Hippocampal formation (tissue), 2 donors: ENCODE data around the gene TEAD3.

Experiments
- DNase-seq, 2 donors: peaks; one replicate each; lab custom pipeline; 2025; lab: John Stamatoyannopoulos, UW

The TEAD3 gene

DNA sequence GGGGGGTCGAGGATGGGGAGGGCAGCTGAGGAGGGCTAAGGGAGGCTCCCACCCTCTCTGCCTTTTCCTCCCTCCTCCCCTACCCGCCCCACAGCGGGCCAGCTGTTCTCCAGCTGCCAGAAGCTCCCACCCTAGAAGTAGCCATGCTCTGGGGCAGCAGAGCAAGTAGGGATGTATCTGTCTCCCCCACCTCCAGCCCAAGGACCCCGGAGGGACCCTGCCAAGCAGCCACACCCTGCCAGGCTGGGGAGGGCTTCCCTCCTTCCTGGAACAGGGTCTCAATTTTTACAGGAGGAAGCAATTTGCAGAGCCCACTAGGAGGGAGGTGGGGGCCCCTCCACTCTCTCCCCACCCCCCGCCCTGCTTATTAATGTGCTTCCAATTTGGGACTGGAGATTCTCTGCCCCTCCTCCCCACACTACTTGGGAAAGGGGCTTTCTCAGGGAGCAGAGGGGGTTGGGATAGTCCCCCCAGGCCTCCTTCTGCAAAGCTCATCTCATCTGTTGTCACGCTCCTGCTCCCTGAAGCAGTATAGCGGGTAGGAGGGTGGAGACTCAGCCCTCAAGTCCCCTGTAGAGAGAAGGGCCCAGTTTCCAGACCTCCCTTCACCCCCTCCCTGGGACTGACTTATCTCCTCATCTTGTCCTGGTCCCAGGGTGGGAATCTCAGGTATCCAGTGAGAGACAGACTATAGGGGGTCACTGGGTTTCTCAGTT is 4.5 kb downstream of the TEAD3 start:
- no peak for DNase-seq

GRCh38 chr6:35491558-35492257 is 5.2 kb downstream of the TEAD3 start:
- DNase-seq: no peak

DNA sequence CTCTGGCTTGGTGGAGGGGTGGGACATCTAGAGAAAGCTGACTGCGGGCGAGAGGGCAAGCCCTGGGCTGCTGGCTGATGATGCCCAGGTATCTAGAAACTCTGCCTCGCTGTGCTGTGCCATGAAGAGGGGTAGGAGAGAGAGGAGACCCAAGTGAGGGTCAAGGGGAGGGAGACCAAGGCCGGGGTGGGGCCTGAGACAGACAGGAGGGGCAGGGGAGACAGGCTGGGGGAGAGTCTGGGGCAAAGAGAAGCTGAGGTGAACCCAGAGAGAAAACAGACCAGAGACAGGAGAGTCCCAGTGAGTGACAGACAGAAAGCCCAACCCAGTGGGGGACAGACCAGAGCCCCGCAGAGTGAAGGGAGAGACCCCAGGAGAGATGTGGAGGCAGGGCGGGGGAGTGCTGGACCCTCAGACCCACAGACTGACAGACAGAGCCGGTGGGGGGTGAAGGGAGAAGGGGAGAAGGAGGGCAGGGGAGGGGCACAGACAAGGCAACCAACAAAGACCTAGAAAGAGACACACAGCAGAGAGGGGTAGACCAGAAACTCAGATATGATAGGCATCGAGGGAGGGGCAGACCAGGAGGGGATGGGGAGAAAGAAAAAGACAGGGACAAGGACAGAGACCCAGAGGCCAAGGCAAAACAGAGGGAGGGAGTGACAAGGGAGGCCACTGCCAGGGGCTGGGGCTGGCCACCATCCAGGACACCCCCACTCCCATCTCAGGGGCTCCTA is 5.9 kb downstream of the TEAD3 start:
- no peak for DNase-seq

GRCh38 chr6:35489995-35490791 is 6.7 kb downstream of the TEAD3 start:
- no peak for DNase-seq

DNA sequence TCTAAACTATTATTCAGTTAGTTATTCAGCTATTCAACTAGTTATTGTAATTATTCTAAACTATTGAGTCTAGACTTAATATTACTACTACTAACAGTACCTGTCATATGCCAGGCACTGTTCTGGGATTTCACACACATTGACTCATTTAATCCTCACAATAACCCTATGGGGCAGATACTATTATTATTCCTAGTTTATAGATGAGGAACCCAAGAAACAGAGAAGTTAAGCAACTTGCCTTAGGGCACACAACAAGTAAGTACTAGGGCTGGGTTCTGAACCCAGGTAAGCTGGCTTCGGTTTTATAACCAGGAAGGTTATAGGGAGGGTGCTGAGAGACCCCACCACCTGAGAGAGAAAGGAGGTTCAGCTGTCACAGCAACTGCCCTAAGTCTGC is 7.8 kb downstream of the TEAD3 start:
- peak in 1 of 2 donors; percentile 64 for DNase-seq

GRCh38 chr6:35488517-35488862 is 8.4 kb downstream of the TEAD3 start:
- no peak for DNase-seq

DNA sequence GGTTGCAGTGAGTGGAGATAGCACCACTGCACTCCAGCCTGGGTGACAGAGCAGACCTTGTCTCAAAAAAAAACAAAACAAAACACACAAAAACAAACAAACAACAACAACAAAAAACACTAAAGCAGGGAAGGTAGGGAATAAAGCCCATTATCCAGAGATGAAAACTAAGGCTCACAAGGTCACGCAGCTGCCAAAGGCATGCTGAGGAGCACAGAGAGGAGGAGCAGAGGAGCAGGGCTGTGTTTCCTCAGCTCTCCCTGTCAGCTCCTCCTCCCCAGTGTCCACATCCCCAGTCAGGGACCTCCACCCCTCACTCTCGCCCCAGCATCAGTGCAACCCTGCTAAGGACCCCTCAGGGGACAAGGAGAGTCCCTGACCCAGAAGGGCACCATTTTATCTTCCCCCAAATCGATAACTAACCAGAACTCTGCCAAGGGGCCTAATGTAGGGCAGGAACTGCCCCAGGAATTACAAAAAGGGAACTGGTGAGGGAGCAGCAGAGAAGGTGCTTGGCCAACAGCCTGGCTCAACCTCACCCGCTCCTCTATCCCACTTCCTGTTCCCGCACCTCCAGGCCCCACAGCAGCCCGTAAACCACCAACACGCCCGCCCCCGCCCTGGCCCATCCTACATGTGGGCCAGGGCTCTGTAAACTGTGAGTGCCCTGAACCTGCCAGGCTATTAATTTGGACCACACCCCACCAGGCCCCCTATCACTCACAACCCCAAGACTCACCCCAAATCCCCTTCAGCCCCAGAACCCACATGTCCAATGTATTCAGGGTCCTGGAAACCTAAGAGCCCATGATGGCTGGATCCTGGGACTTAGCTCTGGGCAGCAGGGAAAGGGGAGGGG is 9.0 kb downstream of the TEAD3 start:
- no peak for DNase-seq

- no peak for DNase-seq
Observed at GRCh38 chr6:35486005-35486925, 10.6 kb downstream of the TEAD3 start.

DNA sequence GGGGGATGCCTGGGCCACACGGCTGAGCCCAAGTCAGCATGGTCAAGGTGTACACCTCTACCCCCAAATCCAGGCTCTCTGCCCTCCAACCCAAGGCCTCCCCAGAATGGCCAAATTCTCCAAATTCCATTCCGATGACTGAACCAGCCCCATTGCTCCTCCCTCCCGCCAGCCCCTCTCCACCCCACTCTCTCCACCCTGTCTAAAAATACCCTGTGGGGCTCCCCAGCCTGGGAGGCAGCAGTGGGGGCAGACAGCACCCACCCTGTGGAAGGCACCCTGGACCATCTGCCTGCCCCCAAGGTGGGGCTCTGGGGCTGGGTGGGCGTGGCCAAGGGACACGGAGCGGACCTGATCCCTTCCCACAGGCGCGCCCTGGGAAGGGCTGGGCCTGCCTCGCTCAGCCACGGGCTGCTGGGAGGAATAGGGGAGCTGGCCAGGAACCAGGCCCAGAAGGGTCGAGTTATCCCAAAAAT is 11.4 kb downstream of the TEAD3 start:
- no peak for DNase-seq

DNA sequence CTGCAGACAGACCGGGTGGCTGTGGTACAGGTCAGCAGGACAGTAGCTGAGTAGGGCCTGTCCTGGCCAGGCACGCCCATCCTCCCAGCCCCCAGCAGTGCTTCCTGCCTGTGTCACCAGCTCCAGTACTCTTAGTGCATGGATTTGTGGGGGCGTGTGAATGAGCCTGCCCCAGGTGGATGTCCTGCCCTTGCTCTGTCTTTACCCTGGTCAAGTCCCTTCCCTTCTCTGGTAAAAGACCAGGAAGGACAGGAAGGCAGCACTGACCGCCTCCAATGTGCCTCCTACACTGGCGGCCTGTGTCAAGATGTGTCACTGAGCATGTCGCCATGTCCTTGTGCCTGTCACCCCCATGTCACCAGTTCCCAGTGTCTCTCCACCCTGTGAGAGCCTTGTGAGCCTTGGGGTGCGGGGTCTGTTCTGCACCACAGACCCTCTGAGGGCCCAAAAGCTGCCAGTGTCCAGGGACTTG is 11.9 kb downstream of the TEAD3 start:
- no peak for DNase-seq

GRCh38 chr6:35483893-35484645 is 12.8 kb downstream of the TEAD3 start:
- DNase-seq: no peak

- no peak for DNase-seq
Observed at GRCh38 chr6:35483490-35483889, 13.4 kb downstream of the TEAD3 start.

DNA sequence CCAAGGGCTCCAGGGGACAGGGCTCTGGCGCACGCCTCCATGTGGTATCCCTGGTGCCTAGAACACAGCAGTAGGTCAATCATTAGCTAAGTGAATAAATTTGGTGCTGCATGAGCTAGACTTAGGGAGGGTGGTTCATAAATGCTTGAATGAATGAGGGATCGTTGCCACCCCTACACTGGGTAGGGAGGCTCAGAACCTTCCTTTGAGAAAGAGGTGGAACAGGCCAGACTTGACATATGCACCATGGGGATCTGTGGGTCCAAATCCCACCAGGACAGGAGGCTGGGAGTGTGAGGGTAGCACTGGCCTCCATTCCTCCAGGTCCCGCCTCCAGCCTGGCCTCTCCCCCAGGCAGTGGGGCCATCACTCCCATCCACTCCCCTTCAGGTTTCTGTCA is 13.8 kb downstream of the TEAD3 start:
- DNase-seq: no peak

DNA sequence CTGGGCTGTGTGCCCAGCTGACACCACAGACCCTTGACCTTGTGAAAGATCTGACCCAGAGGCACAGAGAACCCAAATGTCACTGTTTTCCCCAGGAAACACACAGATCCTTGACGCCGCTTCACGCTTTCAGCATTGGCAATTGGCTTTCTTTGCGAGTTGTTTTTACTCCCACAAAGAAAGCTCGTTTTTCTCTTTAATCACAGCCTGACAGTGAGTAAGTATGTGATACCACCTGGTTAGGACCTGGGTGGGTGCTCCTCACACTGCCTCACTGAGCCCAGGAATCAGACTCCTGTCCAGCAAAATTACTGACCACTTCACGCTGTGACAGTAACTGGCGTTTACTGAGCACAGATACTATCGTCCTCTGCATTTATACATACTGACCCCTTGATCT is 15.7 kb downstream of the TEAD3 start:
- DNase-seq: no peak

DNA sequence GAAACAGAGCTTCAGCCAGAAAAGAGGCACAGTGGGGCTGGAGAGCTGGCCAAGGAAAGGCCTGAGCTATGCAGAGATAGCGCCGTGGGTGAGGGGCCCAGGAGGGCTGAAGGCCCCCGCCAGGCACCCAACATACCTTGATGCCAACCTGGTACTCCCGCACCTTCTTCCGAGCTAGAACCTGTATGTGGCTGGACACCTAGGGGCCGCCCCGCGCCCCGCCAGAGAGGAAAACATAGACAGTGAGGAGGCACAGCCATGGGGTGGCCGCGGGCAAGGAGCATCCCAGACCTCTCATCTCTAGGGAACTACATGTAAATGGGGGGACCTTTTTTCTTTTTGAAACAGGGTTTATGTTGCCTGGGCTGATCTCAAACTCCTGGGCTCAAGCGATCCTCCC is 16.7 kb downstream of the TEAD3 start:
- no peak for DNase-seq

- no peak for DNase-seq
Observed at GRCh38 chr6:35478259-35478658, 18.6 kb downstream of the TEAD3 start.

DNA sequence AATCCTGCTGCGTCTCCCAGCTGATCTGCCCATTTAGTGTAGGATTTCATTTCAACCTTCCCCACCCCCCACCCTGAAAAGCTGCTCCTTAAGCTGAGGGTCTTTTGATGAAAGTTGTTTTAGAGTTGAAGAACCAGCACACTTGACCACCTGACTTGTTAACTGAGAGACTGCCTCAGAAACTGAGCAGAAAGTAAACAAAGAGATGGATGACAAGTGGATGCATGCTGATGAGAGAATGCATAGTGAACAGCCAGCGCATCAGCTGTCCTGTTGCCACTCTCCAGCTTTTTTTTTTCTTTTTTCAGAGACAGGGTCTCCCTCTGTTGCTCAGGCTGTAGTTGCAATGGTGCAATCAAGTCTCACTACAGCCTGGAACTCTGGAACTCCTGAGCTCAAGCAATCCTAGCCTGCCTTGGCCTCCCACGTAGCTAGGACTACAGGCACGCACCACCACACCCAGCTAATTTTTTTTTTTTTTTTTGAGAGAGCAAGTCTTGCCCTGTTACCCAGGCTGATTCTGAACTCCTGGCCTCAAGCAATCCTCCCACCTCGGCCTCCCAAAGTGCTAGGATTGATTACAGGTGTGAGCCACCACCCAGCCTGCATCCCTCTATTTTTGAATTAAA is 19.2 kb downstream of the TEAD3 start:
- no peak for DNase-seq

DNA sequence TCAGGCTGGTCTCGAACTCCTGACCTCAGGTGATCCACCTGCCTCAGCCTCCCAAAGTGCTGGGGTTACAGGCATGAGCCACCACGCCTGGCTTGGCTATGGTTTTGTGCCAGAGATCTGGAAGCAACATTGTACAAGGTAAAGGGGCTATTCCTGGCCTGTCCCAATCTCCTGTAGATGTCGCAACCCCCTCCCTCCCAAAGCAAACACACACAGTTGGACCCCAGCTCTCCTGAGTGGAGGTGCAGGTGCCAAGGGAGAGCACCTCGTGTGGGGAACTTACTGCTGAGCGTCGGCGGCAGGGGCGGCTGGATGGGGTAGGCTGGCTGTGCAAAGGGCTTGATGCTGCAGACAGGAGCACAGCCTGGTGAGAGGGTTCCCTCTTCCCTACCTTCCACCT is 19.9 kb downstream of the TEAD3 start:
- DNase-seq: no peak

GRCh38 chr6:35476004-35476403 is 20.9 kb downstream of the TEAD3 start:
- DNase-seq: no peak
